AG08395 (cell line): ENCODE data around the gene EGR1.

Source experiments
- DNase-seq: peaks from one replicate; pipeline ENCODE4 v3.0.0; 2012; ENCODE audit warnings: mixed read lengths, low spot score

The EGR1 gene

GRCh38 chr5:138507485-138507884 lies 42.2 kb downstream of the EGR1 start:
- DNase-seq: peak; percentile 77

- peak; percentile 46 for DNase-seq
These were observed 43.7 kb downstream of the EGR1 start for GRCh38 chr5:138508958-138509357.

GRCh38 chr5:138514021-138514420 lies 48.7 kb downstream of the EGR1 start:
- DNase-seq: no peak

- DNase-seq: no peak
These were observed 50.4 kb downstream of the EGR1 start for GRCh38 chr5:138515556-138516245.

GRCh38 chr5:138517437-138517836 lies 52.2 kb downstream of the EGR1 start:
- no peak for DNase-seq
